HL-60 (cell line): ENCODE data around the gene SMIM31.

ENCODE experiments used
- GABPA ChIP-seq: IDR thresholded peaks from 2 replicates; pipeline ENCODE4 v1.6.1; 2012; ENCODE audit warnings: low read depth
- POLR2AphosphoS5 ChIP-seq: IDR thresholded peaks from 2 replicates; pipeline ENCODE4 v1.6.1; 2012; ENCODE audit warnings: low read depth
- TF ChIP-seq, protein P1 (sequence below): IDR thresholded peaks from one replicate; pipeline ENCODE4 v1.5.1; 2011; ENCODE audit warnings: low read length, control low read depth, inconsistent platforms; ENCODE audit not compliant: insufficient read depth
- TF ChIP-seq, protein P2 (sequence below): IDR thresholded peaks from 2 replicates; pipeline ENCODE4 v1.6.1; 2012; ENCODE audit warnings: low read depth; ENCODE audit not compliant: insufficient replicate concordance

DNA sequence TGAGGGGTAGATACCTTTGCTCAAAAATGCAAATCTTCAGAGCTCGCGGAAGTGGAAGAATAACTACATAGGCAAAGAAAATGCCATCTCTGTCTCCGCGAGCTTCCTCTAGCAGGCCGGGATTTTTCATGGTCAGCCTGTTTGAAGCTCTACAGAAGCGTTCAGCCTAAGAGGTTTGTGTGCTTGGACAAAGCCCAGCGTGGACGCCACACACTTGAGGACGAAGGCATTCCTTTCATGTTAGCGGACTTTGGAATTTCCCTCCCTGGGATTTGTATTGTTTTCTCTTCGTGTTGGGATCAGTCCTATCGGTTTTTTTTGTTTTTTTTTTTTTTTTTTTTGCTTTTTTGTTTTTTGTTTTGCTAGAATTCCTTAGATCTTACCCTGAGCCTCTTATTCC, 53.7 kb downstream of the SMIM31 start:
- TF ChIP-seq, protein P1, sequence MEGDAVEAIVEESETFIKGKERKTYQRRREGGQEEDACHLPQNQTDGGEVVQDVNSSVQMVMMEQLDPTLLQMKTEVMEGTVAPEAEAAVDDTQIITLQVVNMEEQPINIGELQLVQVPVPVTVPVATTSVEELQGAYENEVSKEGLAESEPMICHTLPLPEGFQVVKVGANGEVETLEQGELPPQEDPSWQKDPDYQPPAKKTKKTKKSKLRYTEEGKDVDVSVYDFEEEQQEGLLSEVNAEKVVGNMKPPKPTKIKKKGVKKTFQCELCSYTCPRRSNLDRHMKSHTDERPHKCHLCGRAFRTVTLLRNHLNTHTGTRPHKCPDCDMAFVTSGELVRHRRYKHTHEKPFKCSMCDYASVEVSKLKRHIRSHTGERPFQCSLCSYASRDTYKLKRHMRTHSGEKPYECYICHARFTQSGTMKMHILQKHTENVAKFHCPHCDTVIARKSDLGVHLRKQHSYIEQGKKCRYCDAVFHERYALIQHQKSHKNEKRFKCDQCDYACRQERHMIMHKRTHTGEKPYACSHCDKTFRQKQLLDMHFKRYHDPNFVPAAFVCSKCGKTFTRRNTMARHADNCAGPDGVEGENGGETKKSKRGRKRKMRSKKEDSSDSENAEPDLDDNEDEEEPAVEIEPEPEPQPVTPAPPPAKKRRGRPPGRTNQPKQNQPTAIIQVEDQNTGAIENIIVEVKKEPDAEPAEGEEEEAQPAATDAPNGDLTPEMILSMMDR, result no peak
- TF ChIP-seq, protein P2, sequence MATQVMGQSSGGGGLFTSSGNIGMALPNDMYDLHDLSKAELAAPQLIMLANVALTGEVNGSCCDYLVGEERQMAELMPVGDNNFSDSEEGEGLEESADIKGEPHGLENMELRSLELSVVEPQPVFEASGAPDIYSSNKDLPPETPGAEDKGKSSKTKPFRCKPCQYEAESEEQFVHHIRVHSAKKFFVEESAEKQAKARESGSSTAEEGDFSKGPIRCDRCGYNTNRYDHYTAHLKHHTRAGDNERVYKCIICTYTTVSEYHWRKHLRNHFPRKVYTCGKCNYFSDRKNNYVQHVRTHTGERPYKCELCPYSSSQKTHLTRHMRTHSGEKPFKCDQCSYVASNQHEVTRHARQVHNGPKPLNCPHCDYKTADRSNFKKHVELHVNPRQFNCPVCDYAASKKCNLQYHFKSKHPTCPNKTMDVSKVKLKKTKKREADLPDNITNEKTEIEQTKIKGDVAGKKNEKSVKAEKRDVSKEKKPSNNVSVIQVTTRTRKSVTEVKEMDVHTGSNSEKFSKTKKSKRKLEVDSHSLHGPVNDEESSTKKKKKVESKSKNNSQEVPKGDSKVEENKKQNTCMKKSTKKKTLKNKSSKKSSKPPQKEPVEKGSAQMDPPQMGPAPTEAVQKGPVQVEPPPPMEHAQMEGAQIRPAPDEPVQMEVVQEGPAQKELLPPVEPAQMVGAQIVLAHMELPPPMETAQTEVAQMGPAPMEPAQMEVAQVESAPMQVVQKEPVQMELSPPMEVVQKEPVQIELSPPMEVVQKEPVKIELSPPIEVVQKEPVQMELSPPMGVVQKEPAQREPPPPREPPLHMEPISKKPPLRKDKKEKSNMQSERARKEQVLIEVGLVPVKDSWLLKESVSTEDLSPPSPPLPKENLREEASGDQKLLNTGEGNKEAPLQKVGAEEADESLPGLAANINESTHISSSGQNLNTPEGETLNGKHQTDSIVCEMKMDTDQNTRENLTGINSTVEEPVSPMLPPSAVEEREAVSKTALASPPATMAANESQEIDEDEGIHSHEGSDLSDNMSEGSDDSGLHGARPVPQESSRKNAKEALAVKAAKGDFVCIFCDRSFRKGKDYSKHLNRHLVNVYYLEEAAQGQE, result no peak
- TF ChIP-seq POLR2AphosphoS5, result no peak
- TF ChIP-seq GABPA, result no peak
